Eye (tissue), 1 donor: ENCODE data around the gene PAFAH2.

ENCODE experiments used
- DNase-seq: peaks from one replicate; pipeline ENCODE4 v3.0.0-alpha.2; 2015

Gene PAFAH2

DNA sequence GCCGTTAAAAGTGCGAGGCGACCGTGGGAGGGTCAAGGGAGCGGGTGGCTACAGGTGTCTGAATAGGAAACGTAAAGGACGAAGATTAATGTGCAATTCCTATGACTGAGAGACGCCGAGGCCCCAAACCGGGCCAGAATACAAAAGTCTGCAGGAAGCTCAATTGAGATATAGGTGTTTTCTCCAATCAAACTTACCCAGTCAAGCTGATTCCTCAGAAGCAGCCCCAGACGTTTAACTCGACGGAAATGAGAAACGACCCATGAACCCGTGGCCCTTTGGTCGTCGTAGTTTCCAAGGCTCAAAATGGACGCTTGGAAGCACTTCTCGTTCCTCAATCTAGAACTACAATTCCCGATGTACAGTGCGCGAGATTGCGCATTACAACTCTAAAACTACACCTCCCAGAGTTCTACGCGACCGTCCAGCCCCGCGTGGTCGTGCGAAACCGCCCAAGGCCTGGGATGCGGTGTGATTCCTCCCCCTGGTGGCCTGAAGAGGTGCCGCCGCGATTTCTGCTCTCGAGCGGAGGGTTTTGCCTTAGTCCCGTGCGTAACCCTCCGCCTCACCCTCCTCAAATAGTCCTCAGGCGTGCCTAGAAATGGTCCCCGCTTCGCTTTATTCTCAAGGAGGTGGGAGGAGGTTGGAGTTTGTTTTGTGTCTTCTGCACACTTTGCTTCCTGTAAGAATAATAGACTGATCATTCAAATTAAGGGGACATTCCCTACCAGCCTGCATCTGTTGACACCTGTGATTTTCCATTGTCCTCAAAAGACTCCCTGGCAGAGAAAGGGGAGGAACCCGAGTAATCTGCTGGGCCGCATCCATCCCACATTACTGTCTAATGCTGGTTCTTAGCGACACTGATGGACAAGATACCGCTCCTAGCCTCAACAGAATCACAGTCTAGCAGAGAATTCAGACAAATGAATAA, at the start of gene PAFAH2:
Gene PAFAH2, minus strand, starts transcription at position 236 of the 934 bp plus-strand sequence. CDS start 7,247 bp downstream, outside the sequence.
- DNase-seq, result peak; percentile 100

DNA sequence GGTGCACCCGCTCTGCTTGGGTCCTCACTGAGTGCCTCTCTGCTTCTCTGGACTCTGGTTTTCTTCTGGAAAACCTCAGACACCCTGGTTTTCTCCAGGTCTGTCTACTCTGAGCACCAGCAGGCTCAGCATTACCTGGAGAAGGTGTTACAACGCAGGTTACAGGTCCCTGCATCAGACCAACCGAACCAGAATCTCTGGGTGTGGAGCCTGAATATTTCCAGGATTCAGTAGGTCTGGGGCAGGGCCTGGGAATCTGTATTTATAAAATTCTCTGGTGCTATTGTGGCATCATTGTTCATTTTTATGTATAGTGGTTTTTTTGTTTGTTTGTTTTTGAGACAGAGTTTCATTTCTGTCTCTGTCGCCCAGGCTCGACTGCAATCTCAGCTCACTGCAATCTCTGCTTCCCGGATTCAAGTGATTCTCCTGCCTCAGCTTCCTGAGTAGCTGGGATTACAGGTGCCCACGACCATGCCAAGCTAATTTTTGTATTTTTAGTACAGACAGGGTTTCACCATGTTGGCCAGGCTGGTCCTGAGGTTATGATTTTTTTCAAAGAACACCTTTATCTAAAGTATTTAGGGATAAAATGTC, 49.5 kb upstream of the PAFAH2 start:
- DNase-seq, result no peak

DNA sequence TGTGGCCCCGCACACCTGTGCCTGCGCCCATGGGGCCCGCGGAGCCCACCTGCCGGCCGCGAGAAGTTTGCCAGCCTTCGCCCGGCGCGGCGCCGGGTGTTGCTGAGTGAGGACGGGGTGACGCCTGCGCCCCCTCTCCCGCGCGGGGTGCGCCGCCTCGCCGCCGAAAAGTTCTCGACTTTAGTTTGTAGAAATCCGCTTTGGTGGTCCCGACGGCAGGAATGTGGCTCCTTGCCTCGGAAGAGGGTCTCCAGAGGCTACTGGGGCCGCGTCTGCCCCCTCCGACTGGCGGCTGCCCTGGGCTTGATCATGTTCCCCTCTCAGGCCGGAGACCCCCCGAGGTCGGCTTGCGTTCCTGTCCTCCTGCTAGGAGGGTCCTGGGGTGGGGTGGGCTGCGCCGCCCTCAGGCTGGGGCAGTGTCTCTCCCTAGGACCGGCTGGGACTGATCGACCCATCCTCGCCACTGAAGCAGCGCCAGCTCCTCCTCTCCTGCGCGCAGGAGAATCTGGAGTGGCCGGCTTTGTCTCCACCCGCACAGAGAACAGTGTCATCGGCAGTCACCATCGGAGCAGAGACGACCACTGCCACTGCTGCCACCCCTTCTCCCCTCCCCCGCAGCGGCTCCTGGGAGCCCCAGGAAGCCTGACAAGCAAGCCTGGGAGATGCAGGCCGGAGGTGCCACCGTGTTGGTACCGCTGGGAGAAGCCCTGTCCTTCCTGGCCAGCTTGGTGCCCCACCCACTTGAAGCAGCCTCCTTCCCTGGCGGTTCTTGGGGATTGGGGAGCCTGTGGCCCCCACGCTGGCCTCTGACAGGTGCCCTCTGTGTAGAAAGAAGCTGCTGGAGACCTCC, 48.6 kb upstream of the PAFAH2 start:
- peak; percentile 51 for DNase-seq

DNA sequence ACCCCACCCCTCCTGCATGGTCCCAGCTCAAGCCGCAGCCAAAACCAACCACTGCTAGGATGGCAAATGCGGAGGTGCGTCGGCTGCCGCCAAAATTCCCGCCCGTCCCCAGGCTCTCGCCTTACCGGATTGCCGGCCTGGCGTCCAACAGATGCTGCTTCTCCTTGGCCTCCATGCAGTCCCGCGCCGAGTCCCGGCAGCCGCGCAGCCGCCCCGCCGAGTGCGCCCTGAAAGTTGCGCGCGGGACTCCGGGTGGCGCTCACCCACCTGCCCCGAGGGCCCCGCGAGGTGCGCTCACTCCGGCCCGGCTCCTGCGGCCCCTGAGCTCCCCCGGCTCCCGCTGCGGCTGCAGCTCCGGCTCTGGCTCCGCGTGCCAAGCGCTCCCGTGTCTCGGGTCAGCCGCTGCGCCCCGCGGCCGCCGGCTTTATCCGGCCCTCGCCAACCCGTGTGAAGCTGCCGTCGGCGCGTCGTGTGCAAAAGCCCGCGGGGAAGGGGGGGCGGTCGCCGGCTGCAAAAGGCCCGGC, 47.9 kb upstream of the PAFAH2 start, which contains the start of gene SLC30A2:
Gene SLC30A2, minus strand, starts transcription at position 397 of the 524 bp plus-strand sequence. Its CDS starts 222 bp downstream, at position 175.
- peak; percentile 51 for DNase-seq

DNA sequence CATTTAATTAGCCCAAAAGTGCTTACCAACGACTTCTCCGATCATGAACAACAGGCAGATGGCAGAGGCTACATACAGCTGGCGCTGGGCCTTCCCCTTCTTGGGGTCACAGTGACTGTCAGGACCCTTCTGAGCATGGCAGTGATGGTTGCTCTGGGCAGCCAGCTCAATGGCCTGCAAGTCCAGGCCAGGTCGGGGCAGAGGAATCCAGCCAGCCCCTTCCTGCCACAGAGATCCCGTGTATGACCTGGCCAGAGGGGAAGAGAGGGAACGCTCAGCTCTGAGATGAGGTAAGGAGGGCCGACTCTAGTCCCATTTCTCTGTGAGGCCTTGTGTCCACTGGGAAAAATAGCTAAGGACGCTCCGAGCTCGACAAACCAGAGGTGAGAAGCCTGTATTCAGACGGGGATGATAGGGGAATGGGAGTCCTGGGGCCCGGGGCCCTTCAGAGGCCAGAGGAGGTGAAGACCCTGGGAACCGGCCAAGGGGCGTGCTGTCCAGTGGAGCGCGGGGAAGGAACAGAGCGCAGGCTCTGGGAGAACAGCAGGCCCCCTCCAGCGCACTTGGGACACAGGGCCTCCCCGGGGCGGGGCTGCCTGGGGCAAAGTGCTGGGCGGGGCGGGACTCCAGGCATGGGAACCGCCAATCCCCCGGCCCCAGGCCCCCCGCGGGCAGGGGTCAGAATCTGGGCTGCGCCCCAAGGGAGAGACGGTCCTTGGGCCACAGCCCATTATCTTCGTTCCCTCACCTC, 47.3 kb upstream of the PAFAH2 start:
- no peak for DNase-seq

DNA sequence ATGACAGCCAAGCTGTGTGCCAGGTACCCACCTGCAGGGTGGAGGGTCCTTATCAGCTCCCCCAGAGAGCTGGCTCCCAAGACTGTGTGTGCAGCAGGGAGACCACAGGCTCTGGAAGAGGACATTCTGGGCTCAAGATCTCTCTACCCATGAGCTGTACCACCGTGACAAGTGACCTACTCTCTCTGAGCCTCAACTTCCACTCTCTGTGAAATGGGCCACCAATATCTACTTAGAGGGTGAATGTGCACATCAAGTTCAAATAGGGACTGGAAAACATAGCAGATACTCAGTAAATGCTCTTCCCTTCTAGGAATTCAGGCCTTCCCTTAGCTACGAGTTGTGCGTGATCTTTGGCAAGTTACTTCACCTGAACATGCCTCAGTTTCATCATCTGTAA, 46.6 kb upstream of the PAFAH2 start:
- DNase-seq, result no peak

DNA sequence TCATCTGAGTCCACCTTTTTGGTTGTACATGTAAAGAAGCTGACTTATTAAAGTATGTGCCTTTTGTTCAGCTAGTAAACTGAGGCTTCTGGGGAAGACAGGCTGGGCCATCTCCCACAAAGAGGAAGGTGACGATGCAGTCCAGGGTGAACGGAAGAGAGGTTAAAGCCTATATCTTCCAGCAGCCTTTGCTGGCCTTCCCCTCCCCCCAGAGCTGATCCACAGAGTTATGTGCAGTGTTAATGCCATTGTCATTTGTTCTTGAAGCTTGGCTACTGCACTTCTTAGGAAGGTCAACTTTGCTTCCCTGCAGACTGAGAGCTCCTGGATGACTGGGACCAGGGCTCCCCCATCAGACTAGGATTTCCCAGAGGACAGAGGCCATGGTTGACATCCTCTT, 45.9 kb upstream of the PAFAH2 start:
- DNase-seq, result no peak

DNA sequence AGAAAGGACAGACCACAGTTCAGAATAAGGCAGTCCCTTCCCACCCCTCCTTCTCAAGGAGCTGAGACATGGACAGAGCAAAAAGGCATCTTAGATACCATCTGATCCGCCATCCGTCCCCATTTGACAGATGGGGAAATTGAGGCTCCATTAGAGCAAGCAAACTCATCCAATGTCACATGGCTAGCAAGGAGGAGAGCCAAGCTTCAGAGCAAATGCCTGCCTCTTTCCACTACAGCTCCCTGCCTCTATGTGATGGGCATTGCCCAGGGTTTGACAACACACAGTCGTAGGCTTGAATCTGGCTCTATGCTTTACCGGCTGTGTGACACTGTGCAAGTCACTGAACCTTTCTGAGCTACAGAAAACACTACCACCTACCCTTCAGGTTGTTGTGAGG, 44.1 kb upstream of the PAFAH2 start:
- no peak for DNase-seq

DNA sequence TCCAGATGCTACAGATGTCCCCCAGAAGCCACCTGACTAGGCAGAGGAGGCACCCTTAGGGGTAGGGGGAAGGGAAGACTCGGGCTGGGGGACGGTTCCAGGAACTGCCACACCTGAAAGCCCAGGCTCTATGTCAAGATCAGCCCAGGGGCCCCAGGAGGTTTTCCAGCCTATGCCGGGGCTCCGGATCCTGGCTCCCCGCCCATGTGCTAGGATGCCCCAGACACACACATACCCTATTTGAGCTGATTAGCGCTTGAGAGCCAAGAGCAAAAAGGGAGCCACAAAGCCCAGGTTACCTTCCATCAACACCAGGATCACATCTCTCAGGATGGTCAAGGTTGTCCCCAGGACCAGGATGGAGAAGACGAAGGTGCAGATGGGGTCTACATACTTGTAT, 43.5 kb upstream of the PAFAH2 start:
- DNase-seq, result no peak

DNA sequence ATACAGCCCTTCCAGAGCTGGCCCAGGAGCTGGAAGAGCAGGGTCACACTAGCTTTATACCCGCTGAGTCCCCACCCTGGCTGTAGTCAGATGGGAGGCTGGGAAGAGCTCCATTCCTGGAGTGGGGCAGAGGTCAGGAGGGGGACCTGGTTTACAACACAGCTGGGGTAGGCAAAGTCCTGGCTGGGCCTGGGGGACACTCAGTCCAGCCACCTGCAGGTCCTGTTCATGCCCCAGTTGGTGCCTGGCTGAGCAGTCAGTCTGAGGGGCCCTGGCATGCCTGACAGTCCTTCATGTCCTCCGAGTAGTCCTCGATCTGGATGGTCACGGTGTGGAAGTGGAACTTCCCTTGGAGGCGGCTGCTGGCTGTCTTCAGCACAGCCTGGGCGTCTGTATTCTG, 41.0 kb upstream of the PAFAH2 start:
- DNase-seq, result no peak

DNA sequence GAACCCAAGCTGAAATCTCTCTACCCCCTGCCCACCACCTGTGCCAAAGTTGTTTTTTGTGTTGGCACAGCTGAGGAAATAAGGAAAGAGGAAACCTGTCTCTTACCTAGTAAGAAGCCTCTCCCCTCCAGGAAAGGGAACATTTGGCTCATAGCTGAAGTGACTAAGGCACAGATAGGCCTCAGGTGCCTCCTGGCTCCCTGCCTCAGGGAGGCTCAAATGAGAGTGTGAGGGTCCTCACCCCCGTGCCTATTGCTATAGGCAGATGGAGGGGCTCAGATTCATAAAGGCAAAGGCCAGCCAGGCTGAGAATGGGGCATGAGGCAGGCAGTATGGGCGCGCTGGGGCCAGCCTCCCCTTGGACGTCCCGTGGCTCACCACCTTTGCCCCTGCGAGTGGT, 40.6 kb upstream of the PAFAH2 start:
- no peak for DNase-seq

DNA sequence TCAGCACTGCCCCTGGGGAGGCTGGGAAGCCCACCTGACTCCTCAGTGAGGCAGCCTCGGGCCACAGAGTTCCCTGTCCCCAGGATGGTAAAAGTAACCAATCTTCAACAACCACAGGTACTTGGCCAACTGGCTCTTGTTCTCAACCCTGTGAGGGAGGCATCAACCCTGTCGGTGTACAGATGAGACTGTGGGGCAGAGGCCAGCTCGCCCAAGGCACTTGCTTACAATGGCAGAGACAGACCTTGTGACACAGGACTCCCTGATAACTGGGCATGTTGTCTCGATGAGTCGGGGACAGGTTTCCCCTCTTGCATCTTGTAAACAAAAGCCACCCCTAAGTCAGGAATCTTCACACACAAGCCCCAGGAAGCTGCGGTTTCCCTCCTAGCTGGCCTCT, 40.0 kb upstream of the PAFAH2 start:
- no peak for DNase-seq

DNA sequence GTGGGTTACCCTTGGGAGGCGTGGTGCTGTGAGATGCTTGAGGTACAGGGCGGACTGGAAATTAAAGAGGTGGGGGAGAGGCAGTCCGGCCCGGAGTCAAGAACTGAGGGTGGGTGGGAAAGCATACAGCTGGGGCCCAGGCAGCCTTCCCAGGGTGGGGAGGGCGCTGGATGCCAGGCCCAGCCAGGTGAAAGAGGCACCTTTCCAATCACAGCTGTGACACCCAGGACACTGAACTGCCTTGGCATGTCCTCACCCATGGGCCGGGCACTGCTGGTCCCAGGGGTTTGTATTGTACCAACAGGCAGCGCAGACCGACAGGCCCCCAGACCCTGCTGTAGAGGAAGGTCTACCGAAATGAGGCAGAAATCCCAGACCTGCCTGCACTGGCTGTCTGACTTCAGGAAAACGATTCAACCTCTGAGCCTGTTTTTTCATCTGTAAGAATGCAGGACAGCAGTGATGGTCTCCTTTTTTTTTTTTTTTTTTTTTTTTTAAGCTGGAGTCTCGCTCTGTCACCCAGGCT, 39.0 kb upstream of the PAFAH2 start:
- DNase-seq, result no peak

DNA sequence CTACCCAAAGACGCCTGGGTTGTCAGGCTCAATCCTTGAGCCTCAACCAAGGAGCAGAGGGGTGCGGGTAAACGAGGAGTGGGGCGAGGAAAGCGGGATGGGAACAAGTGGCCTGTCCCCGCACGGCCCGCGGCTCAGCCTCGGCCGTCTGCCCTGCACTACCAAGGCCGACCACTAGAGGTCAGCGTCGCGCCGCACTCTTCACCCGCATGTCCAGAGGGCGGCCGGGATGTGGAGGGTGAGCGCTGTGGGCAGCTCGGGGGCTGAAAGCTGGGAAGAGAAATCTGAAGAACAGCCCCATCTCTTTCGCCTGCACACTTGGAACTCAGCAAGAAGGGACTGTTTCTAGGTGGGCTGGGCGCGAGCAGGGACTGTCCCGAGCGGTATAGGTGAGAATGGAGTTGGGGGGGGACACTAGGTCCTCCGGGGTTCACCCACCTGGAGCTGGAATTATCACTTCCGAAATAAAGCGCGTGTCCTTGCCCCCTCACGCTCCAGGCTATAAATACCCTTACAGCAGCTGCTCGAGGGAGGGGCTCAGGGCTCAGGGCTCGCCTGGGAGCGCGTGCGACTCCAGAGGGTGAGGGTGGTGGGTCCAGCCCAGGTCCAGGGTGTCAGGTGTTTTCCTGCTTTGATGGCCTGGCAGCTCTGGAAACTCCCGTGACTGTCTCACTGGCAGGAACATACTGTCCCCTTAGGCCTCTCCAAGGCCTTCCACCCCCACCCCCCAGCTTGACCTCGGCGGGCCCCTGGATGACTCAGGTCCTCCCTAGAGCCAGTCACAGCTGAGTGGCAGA, 38.3 kb upstream of the PAFAH2 start:
- DNase-seq, result peak; percentile 95

DNA sequence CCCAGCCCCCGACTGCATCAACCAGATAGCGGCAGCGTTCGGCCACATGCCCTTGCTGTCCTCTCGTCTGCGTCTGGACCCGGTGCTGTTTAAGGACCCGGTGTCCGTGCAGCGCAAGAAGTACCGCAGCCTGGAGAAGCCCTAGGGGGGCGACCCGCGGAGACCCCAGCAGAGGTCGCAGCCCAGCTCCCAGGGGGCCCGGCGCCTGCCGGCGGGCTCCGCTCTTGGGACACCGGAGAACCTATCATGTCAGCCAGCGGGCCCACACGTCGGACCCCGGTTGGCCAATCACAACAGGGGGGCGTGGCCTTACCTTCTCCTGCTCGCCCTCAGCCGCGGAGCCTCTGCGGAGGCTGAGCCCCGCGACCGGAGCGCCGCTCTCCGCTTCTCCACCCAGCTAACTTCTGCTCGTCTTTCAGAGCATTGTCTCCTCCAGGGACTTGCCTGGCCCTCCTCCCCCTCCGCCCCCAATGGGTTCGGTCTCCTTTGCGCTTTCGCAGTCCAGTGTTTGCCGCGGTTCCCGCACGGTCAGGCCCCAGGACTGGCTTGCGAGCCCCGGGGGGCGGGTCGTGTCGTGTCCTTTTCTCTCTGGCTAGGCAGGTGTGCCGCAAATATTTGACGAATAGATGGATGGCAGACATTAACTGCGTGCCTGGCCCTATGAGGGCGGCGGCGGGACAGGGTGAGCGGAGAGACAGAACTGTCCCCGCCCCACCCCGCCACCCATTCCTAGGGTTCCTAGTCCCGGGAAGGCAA, 37.5 kb upstream of the PAFAH2 start:
- peak; percentile 97 for DNase-seq

DNA sequence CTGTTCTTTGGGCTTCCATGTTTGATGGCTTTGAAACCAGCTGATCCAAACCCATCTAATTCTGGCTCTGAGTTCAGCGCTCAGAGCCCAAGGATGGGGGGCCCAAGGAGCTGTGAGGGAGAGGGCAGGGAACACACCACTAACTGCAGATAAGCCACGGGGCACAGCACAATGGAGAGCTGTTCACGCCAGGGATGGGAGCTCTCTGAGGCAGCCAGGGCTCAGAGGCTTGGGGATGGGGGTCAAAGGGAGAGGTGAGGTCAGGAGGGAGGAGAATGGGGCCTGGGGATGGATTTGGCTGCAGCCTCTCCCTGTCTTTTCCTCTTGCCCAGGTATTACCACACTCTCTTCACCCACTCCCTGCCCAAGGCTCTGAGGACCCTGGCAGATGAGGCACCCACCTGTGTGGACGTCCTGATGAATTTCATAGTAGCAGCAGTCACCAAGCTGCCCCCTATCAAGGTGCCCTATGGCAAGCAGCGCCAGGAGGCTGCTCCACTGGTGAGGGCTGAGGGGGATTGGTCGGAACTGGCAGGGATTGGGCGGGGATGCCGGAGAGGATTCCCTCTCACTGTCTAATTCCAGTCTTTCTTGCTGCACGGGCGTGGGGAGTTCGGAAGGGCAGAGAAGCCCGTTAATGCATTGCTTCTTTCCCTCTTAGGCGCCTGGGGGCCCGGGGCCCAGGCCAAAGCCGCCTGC, 36.8 kb upstream of the PAFAH2 start:
- DNase-seq, result no peak

DNA sequence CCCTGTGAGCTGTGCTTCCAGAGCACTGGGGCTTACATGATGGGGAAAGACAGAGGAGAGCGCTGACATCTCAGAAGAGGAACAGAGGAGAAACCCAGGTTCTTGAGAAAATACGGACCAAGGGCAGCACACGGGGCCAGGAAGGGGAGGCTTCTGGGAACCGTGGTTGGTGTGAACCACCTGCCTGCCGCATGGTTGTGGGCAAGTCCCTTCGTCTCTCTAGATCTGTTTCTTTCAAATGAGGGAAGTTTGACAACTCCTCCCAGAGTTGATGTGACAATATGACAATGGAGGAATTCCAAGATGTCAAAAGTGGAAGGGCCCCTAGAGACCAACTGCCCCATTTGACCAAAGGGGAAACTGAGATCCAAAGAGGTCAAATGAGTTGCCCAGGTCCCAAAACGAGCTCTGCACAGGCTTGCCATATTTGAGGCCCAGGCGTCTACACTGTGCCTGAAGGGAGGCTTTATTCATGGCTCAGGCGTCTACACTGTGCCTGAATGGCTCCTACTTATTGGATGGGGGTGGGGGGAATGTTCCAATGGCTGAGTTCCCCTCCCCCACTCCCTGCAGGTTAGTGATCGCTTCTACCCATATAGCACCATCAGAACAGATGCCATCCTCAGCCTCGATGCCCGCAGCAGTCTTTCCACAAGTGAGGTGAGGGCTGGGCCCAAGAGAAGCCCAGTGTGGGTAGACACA, 34.9 kb upstream of the PAFAH2 start:
- DNase-seq, result no peak

DNA sequence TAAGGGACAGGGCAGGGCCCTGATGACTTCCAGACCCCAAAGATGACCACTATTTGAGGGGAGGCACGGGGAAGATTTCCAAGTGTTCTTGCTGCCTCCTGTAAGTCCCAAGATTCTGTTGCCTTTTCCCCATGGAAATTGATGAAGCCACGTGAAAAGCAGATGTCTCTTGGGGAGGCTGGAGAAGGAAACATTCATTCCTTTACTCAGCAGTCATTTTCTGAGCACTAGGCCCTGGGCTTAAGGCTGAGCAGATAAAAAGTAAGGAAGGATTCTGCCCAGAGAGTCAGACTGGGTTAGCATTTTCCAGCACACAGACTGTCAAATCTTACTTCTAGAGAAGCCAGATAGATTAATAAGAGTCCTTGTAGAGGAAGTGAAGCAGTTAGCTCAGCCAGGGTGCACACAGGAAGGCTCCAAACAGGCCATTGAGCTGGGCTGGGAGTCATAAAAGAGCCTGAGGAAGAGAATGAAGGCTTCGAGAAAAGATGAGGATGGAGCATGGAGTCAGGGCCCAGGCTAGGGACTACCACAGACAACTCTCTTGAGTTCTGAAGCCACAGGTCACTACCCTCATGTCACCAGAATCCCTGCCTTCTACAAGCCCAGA, 33.9 kb upstream of the PAFAH2 start:
- DNase-seq, result no peak

DNA sequence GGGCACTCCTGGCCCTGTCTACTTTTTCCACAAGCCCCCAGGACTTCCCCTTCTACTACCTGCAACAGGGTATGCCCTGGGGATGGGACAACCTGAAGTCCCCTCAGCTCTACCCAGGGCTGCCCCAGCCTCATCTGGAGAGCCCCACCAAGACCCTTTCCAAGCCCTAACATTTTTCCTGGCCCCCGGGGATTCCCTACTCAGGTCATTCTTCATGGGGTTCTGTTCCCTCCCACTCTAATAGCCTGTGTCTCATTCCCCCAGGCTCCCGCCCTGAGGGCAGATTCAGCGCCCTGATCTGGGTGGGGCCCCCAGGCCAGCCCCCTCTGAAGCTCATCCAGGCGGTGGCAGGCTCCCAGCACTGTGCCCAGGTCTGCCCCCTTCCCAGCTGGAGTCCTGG, 33.3 kb upstream of the PAFAH2 start:
- DNase-seq, result no peak
